Measurements from ENCODE around the gene NODAL.

Gene NODAL

DNA sequence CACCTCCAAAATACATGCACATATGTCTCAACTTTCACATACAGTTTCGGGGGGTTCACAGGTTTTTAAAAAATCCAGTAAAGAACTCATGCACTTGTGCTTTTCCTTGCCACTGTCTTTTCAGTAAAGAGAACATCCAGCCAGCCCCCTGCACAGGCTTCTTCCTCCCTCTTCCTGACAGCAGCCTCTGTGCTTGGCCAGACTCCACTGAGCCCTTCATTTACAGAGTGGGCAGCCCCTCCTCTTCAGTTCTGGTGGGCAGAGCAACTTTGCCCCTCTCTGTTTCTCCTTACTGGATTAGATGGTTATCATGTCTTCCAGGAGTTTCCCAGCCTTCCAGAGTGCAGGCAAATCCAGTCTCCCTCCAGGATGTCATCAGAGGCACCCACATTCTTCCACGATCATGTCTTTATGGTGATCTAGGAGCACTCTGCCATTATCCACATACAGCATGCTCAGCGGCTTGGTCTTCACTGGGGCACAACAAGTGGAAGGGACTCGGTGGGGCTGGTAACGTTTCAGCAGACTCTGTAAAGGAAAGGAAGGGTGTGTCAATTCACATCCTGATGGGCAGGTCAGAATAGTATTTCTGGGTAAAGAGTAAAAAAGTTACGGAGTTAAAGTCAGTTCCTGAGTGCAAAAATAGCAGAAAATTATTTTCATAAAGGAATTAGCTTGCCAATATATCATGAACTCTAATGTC is 8.8 kb downstream of the NODAL start:
- no peak for DNase-seq (ENCODE audit: low spot score)

DNA sequence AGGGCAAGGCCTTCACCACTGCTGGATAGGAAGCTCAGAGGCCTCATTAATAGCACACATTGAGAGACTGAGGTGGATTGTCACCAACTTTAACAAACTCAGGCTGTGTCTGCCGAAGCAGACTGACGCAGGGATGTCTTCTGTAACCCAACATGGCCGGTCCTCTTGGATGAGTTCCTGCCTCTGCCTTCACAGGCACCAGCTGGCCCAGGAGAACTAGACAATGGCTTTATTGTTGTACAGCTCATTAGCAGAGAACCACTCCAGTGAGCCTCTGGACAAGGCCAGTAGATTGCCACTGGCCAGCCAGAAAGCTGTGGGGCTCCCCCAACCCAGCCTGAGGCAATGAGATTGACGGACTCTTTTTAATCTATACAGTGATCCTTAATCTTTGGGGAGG is 9.4 kb downstream of the NODAL start:
- DNase-seq (ENCODE audit: low spot score): peak; percentile 91

DNA sequence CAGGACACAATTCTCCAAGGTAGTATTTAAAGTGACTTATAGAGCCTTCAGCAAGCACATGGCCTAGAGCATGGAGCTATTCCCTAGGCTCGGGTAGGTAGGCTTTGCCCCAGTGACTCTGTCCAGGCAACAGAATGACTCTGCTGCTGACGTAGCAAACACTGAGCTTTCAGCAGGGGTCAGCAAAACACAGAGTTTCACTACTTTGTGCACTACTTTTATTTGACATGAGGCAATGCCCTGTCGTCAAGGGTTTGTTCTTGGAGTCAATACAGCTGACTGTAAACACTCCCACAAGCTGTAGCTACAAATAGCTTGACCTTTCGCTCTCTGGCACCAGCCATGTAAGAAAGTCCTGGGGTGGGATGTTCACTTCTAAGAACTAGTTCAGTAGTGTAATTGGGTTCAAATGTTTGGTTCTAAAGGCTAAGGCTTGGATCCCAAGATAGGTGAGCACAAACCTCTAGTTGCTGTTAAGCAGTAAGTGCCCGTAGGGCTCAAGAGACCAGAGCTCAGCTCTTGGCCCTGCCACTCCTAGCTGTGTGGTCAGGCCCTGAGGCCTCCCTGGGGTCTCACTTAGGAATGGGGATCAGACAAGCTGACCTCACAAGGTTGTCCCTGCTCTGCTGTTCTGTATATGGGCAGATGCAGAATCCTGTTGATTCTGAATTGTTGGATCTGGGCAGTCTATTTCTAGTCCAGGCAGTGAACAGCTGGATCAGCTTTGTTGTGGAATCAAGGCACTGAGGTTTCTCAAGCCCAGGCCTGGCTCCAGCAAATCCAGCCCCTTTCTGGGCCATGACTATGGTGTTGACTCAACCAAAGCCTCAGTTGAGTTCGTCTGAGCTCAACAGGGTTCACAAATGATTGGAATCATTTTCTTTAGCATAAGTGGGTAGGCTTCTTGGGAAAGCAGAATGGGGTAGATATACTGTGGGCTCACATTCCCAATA is 10.7 kb downstream of the NODAL start:
- DNase-seq (ENCODE audit: low spot score): peak; percentile 56

DNA sequence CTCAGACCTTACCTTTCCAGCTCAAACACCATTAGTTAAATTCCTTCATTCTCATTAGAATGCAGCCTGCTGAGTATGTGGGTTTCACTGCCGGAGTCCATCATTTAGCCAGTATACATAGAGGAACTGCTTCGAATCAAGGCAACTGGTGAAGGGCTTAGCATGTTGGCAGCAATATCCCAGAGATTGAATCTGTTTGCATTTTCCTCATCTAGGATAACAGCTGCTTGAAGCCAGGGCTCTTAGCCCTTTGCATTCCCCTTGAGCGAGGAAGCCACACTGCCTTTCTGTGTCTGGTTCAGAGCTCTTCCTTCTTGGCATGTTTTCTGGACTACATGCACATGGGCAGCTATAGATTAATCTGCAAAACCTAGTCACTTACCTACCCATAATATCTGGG is 14.7 kb downstream of the NODAL start:
- DNase-seq (ENCODE audit: low spot score): no peak

DNA sequence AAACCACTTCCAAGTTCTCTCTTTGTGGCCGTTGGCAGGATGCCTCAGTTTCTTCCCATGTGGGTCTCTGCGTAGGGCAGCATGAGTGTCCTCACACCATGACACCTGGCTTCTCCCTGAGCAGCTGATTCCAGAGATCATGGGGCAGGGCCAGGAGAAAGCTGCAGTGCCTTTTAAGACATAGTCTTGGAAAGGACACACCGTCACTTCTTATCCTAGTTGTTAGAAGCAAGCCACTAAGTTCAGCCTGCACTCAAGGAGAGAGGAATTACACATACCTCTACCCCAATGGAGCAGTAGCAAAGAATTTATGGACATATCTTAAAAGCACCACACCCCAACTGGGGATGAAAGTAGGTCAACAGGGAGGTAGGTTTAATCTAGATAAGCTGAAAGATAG is 16.4 kb downstream of the NODAL start:
- DNase-seq (ENCODE audit: low spot score): no peak

DNA sequence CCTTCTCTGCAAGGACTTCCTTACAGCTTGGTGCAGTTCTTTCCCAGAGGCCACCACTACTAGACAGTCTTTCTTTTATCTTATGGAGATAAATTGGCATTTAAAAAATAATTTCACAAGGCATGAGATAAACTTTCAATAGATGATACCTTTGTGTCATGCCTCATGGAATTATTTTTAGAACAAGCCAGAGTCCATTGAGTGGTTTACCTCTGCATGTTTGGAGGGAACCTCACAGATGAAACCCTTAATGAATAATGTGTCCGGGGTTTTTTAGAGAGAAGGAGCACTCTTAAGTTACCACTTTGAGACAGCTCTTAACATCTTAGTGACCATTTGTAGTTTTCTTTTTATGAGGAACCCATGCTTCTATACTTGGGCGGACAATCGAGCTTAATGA is 17.2 kb downstream of the NODAL start:
- DNase-seq (ENCODE audit: low spot score): no peak

DNA sequence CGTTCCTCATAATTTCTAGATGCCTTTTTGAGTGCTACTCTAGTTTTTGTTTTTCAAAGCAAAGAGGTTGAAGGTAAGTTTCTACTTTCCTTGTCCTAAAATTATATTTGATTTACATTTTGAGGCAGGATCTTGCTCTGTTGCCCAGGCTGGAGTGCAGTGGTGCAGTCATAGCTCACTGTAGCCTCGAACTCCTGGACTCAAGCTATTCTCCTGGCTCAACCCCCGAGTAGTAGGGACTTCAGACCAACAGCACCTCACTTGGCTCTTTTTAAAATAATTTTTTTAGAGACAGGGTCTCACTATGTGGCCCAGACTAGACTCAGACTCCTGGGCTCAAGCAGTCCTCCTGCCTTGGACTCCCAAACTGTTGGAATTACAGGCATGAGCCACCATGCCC is 22.8 kb downstream of the NODAL start:
- DNase-seq (ENCODE audit: low spot score): no peak

DNA sequence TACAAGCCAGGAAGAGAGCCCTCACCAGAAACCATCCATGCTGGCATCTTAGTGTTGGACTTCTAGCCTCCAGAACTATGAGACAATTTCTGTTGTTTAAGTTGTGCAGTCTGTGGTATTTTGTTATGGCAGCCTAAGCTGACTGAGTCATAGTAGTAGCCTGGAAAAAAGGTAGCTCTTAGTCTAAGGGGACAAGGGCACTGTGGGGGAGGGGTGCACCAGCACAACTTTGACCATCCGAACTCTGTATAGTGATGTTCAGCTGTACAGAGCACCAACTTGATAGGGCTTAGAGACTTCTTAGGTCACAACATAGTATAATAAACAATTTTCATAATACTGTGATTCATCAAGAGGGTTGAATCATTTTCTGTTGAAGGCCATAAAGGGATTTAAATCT is 23.3 kb downstream of the NODAL start:
- no peak for DNase-seq (ENCODE audit: low spot score)

DNA sequence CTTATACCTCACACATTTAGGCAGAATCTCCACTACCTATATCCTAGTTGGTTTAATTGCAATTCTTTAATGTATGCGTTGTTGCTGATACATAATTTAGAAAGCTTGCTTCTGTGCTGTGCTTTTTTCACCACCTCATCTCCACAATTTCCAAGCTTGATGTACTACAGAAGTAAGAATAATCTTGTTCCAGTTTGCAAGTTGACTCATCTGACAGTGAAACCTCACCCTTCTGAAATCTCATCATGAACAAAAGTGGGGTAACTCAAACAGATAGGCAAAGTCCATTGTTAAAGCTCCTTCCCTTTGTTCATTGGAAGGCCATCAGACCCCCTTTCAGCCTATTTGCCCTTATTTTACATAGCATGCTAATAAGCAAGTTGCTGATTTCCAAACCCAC is 23.9 kb downstream of the NODAL start:
- DNase-seq (ENCODE audit: low spot score): no peak

DNA sequence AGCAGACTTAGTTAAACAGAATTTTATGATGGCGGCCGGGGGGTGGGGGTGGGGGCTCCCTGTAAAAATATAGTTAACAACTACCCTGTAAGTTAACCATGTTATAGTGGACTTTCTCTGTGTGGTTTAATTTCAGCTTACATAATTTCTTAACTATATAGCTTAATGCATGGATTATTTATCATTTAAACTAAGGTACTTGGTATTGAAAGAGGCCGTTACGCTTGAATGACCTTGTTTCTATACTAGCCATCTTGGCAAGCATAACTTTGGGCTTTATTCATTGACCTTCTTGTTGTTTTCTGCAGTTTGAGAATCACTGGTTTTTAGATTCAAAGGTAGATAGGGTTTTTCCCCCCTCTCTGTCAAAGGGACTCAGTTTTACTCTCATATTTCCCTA is 29.1 kb downstream of the NODAL start:
- DNase-seq (ENCODE audit: low spot score): no peak

DNA sequence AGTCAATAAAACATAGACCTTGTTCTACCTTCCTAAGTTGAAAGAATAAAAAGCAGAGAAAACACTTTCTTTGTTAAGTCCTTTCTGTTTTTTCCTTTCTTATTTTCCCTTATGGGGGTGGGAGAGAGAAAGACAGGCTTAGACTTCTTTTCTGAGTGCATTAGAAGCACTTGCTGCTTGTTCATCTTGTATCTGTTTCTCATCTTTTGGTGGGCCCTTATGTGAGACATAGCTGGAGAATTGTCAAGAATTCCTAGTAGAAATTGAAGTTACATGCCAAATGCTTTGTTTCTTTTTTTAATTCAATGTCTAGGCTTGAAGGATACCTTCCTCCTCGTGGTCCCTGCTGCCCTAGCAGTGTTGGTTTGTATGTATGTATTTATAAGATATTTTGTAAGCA is 30.9 kb downstream of the NODAL start:
- DNase-seq (ENCODE audit: low spot score): no peak

DNA sequence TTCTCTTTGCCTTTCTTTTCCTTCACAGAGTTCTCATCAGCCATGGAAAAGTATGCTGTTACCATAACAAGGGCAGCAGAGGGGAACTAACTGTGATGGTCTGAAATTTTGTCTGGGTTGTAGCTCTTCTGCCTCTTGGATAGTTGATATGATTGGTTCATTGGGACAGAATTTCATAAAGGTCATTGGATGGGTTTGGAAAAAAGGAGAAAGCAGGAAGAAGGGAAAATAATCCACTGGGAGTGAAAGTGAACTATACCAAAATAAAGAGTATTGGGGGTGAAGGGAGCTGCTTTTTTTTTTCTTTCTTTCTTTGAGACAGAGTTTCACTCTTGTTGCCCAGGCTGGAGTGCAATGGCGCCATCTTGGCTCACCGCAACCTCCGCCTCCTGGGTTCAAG is 31.7 kb downstream of the NODAL start:
- no peak for DNase-seq (ENCODE audit: low spot score)

DNA sequence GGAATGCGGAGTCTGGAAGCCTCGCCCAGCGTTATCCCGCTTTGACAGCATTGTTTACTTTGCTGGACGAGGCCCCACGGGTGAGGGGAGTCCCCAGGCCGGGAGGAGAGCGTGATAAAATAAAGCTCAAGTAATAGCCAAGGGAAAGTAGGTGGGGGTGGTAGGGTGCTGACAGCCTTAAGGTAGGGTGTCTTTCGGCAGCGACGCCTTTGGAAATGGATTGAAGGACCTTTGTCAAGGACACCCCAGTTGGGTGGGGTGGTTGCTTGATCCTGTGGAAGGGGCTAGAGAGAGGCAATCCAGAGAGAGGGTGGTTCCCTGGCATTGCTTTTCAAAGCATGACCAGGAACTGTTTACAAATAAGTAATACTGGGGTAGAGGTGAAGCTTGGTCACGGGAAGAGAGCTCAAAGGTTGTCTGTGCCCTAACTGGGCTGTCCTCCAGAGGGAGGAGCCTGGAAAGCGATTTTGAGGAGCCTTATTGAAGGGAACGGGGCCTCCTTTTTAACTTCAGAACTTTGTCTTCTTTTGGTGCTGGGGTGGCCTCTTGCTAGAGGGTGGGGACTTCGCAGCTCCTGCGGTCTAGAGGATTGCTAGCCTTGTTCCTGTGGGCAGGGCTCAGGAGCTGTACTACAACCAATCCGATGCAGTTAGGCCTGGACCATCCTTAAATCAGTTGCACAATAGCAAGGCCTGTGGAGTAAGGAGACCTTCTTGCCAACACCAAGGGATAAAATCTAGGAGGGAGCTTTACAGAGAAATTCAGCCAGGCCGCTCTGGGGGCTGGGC is 36.2 kb downstream of the NODAL start:
- peak; percentile 68 for DNase-seq (ENCODE audit: low spot score)

DNA sequence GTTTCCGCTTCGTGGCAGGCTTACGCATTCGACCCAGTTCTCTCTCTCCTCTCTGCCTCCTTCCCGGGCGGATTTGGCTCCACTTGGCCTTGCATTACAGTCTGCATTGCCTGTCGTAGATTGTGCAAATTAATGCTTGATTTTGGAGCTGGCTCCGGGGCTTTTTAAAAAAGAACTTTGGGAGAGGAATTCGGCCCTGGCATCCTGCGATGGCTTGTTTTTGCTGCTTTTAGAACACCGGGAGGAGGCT is 36.8 kb downstream of the NODAL start:
- DNase-seq (ENCODE audit: low spot score): peak; percentile 59

DNA sequence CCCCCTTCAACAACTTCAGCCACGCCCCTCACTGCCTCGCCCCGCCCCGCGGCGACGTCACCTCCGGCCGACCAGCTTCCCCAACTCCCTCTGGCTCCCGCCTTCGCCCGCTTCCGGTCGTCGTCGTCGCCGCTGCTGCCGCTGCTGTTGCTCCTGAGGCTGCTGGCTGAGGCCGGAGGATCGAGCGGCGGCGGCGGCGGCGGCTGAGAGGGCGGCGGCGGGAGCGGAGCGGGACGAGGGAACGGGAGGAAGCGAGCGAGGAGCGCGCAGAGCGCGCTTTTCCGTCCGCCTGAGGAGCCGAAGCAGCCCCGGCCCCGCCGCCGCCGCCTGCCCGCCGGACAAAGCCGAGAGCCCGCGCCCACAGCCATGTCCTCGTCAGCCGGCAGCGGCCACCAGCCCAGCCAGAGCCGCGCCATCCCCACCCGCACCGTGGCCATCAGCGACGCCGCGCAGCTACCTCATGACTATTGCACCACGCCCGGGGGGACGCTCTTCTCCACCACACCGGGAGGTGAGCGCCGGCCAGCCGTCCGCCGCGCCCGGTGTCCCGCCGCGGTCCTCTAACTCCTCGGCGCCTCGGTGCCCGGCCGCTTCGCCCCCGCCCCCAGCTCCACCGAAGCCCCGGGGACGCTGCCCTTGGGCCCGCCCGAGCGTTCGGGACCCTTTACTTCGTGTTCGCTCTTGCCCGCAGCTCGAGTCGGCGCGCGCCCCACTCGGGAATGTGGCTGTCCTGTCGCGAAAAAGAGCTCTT is 37.3 kb downstream of the NODAL start, which contains the start of gene EIF4EBP2:
EIF4EBP2 (plus strand) TSS at position 110 of the 751 bp plus-strand sequence; CDS start at position 367, 257 bp downstream.
- peak; percentile 97 for DNase-seq (ENCODE audit: low spot score)

DNA sequence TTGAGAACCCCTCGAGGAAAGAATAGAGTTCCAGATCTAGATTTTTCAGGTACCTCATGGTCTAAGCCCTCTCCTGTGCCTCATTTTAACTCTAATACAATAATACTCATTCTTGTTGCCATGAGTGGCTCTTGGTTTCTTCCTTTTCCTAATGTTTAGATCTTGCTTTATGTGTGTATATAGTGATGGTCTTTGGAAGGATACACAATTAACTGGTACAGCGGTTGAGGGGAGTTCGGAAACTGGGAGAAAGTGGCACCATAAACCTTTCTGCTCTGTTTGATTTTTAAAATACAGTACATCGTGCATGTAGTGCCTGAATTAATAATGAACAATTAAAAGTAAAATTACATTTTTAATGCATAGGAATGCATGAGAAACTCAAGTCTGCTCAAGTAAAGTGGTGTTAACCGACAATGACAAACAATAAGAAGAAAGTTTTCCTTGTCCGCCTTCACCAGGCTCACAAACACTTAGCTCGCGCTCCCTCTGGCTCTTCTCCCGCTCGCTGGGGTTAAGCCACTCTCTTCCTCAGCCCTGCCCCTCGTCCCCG is 37.9 kb downstream of the NODAL start:
- DNase-seq (ENCODE audit: low spot score): no peak

DNA sequence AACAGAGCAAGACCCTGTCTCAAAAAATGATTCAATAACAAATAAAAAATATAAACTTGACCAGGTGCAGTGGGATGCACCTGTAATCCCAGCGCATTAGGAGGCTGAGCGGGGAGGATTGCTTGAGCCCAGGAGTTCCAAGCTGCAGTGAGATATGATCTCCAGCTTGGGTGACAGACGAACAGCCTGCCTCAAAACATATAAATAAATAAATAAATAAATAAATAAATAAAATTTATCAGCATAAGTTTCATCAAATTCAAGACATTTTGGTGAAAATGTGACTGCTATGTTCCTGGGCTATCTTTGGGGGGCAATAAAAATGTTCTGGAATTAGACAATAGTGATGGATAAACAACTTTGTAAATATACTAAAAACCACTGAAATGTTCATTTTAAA is 42.3 kb downstream of the NODAL start:
- no peak for DNase-seq (ENCODE audit: low spot score)

DNA sequence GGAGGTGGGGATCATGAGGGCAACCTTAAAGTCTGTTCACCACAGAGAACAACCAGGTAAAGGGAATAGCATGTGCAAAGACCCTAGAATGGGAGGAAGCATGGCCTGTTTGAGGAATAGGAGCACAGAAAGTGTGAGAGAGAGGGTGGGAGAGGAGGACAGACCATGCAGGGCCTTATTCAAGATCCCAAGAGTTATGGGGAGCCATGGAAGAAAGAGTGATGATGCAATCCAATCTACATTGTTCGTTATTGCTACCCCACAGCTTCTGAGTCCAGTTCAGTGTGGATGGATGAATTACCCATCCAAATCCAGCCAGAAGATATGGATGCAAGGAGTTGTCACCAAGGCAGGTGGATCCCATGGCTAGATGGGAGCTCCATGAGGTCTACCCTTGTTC is 45.3 kb downstream of the NODAL start:
- DNase-seq (ENCODE audit: low spot score): no peak

DNA sequence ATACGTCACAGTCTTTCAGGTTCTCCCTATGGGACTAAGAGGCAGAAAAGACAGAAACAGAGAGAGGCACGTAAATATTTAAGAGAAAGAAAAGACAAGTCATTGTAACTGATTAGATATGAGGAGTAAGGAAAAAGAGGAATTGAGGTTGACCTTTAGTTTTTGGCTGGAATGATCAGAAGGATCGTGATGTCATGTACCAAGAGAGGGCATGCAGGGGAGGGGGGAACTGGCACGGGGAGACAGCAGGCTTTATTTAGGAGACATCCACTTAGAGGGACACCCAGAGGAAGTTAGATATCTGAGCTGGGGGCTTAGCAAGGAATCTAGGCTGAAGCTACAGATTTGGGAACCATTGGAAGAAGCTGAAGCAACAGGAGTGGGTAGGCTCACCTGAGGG is 49.8 kb downstream of the NODAL start:
- DNase-seq (ENCODE audit: low spot score): no peak

Data from globus pallidus (tissue), 1 donor.